Smooth muscle cell (in vitro differentiated cells): ENCODE measurements around the gene VWC2. TPM values are rescaled to one million over a fixed set of nuclear protein-coding genes. Genes with fewer than 3 reads are reported as not detected.

Experiments used
- DNase-seq: peaks from one replicate; lab custom pipeline; 2025; ENCODE audit not compliant: unreplicated experiment; lab: John Stamatoyannopoulos, UW
- H2AFZ ChIP-seq: fragments of 200-600 bp; sonication (generic); 2 replicates; pipeline ENCODE4 v1.6.0; 2016; ENCODE audit warnings: antibody characterized with exemption, low read depth, mild to moderate bottlenecking
- H3F3A ChIP-seq: fragments of 200-600 bp; sonication (generic); 2 replicates; pipeline ENCODE4 v1.6.0; 2017; ENCODE audit warnings: antibody characterized with exemption, low read depth
- H3K27ac ChIP-seq: fragments of 200-600 bp; sonication (generic); 2 replicates; pipeline ENCODE4 v1.5.1; 2016; ENCODE audit warnings: low read depth, mild to moderate bottlenecking
- H3K27me3 ChIP-seq: fragments of 200-600 bp; sonication (generic); 2 replicates; pipeline ENCODE4 v1.6.1; 2016; ENCODE audit warnings: low read depth, mild to moderate bottlenecking
- H3K36me3 ChIP-seq: fragments of 200-600 bp; sonication (generic); 2 replicates; pipeline ENCODE4 v1.5.1; 2016; ENCODE audit warnings: low read depth
- H3K4me1 ChIP-seq: fragments of 200-600 bp; sonication (generic); 2 replicates; pipeline ENCODE4 v1.5.1; 2016; ENCODE audit warnings: low read depth
- H3K4me2 ChIP-seq: fragments of 200-600 bp; sonication (generic); 2 replicates; pipeline ENCODE4 v1.6.0; 2016; ENCODE audit warnings: mild to moderate bottlenecking
- H3K4me3 ChIP-seq: fragments of 200-600 bp; sonication (generic); 2 replicates; pipeline ENCODE4 v1.5.1; 2016; ENCODE audit warnings: mild to moderate bottlenecking
- H3K79me2 ChIP-seq: fragments of 200-600 bp; sonication (generic); 2 replicates; pipeline ENCODE4 v1.6.0; 2016; ENCODE audit warnings: low read depth, mild to moderate bottlenecking
- H3K9ac ChIP-seq: fragments of 200-600 bp; sonication (generic); 2 replicates; pipeline ENCODE4 v1.6.0; 2016; ENCODE audit warnings: low read depth
- H3K9me3 ChIP-seq: fragments of 200-600 bp; sonication (generic); replicated peaks from 2 replicates; pipeline ENCODE4 v1.5.1; 2016; ENCODE audit warnings: low read depth
- H4K20me1 ChIP-seq: fragments of 200-600 bp; sonication (generic); 2 replicates; pipeline ENCODE4 v1.6.0; 2016; ENCODE audit warnings: low read depth
- WGBS: methylation state at CpG from one replicate; pipeline ENCODE4 v1.1.7; 2016; ENCODE audit warnings: low lambda C conversion rate; 5-methylcytosine and 5-hydroxymethylcytosine counted together
- polyA plus RNA-seq: library from polyadenylated mRNA; unstranded; fragments of >200 nt; fragmentation: Nextera tagmentation; extraction: Ambion mirVana; gene quantifications from 2 replicates; pipeline ENCODE4 v1.2.1, GENCODE V29; 2016
- total RNA-seq: library from RNA; depleted of rRNA; stranded (reverse); fragments of >200 nt; gene quantifications from 2 replicates; pipeline ENCODE4 v1.2.3, GENCODE V29; 2014
- TF ChIP-seq, protein P1 (sequence below): fragments of 200-600 bp; sonication (generic); IDR thresholded peaks from 2 replicates; pipeline ENCODE4 v1.5.1; 2017; ENCODE audit warnings: borderline replicate concordance, mild to moderate bottlenecking, antibody characterized with exemption; ENCODE audit not compliant: insufficient read depth, poor library complexity, severe bottlenecking

The VWC2 gene
- total and polyA plus RNA-seq, 2 experiments from 2014 or later, result not detected

DNA sequence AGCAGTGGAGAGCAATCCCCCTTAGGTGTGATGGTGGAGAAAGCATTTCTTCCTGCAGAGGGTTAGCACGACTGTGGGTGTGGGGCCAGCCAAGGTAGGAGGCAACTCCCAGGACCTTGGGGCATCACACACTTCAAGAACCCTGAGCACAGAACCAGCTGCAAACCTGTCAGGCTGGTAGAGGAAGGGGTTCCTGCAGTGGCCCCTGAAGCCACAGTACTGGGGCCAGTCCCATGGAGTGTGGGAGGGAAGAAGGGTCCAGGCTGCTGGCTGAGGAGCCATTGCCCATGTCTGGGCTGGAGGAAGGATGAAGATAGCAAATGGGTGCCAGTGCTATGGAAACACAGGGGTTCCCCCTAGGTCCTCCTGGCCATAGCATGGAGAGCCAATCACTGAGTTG is 110.5 kb downstream of the VWC2 start:
- WGBS, result 94% methylated on average over 1 of the region's 1 CpG
- DNase-seq, result no peak
- Histone ChIP-seq H3F3A (no peaks in the 10 kb centered on the region), H2AFZ (no peak overlapping the region), H4K20me1 (no peaks in the 10 kb centered on the region), H3K4me3 (no peak overlapping the region), H3K27ac (no peak overlapping the region), H3K4me1 (no peaks in the 10 kb centered on the region), H3K27me3 (no peaks in the 10 kb centered on the region), H3K36me3 (no peaks in the 10 kb centered on the region), H3K79me2 (no peaks in the 10 kb centered on the region), H3K9ac (no peak overlapping the region), H3K9me3 (no peaks in the 10 kb centered on the region), H3K4me2 (no peak overlapping the region)
- TF ChIP-seq, protein P1, sequence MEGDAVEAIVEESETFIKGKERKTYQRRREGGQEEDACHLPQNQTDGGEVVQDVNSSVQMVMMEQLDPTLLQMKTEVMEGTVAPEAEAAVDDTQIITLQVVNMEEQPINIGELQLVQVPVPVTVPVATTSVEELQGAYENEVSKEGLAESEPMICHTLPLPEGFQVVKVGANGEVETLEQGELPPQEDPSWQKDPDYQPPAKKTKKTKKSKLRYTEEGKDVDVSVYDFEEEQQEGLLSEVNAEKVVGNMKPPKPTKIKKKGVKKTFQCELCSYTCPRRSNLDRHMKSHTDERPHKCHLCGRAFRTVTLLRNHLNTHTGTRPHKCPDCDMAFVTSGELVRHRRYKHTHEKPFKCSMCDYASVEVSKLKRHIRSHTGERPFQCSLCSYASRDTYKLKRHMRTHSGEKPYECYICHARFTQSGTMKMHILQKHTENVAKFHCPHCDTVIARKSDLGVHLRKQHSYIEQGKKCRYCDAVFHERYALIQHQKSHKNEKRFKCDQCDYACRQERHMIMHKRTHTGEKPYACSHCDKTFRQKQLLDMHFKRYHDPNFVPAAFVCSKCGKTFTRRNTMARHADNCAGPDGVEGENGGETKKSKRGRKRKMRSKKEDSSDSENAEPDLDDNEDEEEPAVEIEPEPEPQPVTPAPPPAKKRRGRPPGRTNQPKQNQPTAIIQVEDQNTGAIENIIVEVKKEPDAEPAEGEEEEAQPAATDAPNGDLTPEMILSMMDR, result no peak

DNA sequence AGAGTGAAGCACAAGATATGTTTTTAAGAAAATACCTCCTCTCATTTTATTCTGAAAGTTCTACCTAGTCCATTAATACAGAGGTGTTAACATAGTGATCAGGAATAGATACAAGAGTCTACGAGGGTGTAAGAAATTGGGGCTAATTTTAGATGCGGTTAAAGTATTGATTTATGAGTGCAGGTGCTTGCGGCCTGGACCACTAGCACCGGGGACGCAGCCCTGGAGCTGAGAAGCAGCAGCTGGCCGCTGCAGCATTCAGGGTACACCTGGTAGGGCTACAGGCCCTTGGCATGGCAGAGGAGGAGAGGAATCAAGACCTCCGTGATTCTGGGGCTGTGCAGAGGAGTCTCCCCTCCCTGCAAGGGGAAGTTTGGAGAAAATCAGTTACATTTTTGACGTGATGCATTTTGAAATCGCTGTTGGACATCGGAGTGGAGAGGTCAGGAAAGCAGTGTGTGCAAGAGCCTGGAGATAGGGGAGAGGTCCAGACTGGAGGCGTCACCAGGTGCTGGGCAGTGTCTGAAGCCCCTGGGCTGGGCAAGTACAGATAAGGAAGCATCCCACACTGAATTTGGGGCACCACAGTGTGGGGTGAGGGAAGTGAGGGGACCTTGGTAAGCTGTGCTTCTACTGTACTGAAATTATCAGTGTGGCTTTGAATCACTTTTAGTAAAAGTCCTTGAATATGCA is 112.3 kb downstream of the VWC2 start:
- Histone ChIP-seq H3K27ac (no peak overlapping the region), H3K27me3 (no peaks in the 10 kb centered on the region), H3K4me2 (no peak overlapping the region), H2AFZ (no peak overlapping the region), H3K9ac (no peak overlapping the region), H3F3A (no peaks in the 10 kb centered on the region), H3K4me1 (peaks cover 5% of the 10 kb centered on the region), H3K36me3 (no peaks in the 10 kb centered on the region), H3K9me3 (no peaks in the 10 kb centered on the region), H3K4me3 (no peak overlapping the region), H3K79me2 (no peaks in the 10 kb centered on the region), H4K20me1 (no peaks in the 10 kb centered on the region)
- TF ChIP-seq, protein P1, result no peak
- 88% methylated on average over 11 of the region's 11 CpGs for WGBS
- DNase-seq, result no peak

DNA sequence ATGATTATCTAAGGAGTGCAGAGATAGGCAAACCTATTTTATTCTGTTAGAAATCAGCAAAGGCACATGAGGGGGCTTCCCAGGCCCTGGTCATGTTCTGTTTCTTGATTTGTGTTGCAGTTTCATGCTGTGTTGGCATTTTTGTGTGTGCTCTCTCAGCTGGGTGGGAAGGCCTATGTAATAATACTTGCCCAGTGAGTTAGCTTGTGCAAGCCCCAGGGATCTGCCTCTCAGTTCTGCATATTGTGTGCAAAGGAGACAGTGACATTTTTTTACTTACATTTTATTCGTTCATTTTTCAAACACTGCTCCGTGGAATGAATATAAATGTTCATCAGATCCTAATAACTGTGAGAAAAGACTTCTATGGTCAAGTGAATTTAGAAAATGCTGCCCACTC is 119.0 kb downstream of the VWC2 start:
- H2AFZ ChIP-seq, result no peak overlapping the region
- no peaks in the 10 kb centered on the region for H3F3A ChIP-seq
- WGBS, result 85% methylated on average over 2 of the region's 2 CpGs
- peaks cover 6% of the 10 kb centered on the region for H3K4me1 ChIP-seq
- H3K27ac ChIP-seq, result no peak overlapping the region
- H3K36me3 ChIP-seq, result no peaks in the 10 kb centered on the region
- H3K4me2 ChIP-seq, result no peak overlapping the region
- no peaks in the 10 kb centered on the region for H3K27me3 ChIP-seq
- no peak for DNase-seq
- no peaks in the 10 kb centered on the region for H3K79me2 ChIP-seq
- H3K9me3 ChIP-seq, result no peaks in the 10 kb centered on the region
- H3K9ac ChIP-seq, result no peak overlapping the region
- TF ChIP-seq, protein P1, result no peak
- no peaks in the 10 kb centered on the region for H4K20me1 ChIP-seq
- no peak overlapping the region for H3K4me3 ChIP-seq

DNA sequence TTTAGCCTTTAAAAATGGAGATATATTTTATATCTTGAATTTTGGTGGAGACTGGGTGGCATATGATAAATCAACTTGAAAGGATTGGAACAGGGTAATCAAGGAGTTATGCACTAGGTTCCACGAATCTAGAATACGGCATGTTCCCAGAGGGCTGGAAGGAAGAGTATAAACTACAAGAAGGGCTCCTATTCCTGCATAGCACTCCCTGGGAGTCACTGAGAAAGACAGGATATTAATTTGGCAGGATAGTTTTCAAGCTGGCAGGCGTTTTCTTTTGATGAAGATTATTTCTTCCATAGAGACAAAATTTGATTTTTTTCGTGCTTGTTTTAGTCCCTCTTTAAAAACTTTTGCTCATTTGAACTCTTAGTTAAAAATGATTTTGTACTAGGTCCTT is 119.7 kb downstream of the VWC2 start:
- peaks cover 6% of the 10 kb centered on the region for H3K4me1 ChIP-seq
- H3K9ac ChIP-seq, result no peak overlapping the region
- TF ChIP-seq, protein P1, result no peak
- no peaks in the 10 kb centered on the region for H3K36me3 ChIP-seq
- no peaks in the 10 kb centered on the region for H3K79me2 ChIP-seq
- H3K27ac ChIP-seq, result no peak overlapping the region
- 87% methylated on average over 4 of the region's 4 CpGs for WGBS
- no peaks in the 10 kb centered on the region for H3K27me3 ChIP-seq
- no peaks in the 10 kb centered on the region for H4K20me1 ChIP-seq
- no peak for DNase-seq
- H3K9me3 ChIP-seq, result no peaks in the 10 kb centered on the region
- H2AFZ ChIP-seq, result no peak overlapping the region
- H3F3A ChIP-seq, result no peaks in the 10 kb centered on the region
- no peak overlapping the region for H3K4me2 ChIP-seq
- H3K4me3 ChIP-seq, result no peak overlapping the region
